ENCODE data around the gene BARD1.

DNA sequence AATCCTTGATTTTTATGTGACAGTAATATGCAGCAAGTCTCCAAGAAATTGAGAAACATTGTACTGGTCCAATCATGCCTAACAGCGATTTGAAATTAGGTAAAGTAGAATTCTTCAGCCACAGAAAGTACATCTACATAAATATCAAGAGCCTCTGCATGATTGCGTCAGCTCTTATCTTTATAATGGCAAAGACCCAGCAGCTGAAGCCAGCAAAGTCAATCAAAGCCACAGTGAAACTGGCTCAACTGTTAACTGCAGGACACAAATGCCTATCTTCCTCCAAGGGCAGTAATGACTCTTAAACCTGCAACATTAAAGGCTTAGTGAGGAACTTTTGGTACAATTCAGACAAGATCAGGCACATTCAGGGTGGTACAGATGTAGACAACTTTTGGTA, 102.5 kb downstream of the BARD1 start:
- TF ChIP-seq, protein P1, sequence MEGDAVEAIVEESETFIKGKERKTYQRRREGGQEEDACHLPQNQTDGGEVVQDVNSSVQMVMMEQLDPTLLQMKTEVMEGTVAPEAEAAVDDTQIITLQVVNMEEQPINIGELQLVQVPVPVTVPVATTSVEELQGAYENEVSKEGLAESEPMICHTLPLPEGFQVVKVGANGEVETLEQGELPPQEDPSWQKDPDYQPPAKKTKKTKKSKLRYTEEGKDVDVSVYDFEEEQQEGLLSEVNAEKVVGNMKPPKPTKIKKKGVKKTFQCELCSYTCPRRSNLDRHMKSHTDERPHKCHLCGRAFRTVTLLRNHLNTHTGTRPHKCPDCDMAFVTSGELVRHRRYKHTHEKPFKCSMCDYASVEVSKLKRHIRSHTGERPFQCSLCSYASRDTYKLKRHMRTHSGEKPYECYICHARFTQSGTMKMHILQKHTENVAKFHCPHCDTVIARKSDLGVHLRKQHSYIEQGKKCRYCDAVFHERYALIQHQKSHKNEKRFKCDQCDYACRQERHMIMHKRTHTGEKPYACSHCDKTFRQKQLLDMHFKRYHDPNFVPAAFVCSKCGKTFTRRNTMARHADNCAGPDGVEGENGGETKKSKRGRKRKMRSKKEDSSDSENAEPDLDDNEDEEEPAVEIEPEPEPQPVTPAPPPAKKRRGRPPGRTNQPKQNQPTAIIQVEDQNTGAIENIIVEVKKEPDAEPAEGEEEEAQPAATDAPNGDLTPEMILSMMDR (IDR thresholded peaks at IDR 0.05) = no peak
- TF ChIP-seq POLR2A (IDR thresholded peaks at IDR 0.05) = no peak

All from testis (tissue), 2 donors.